Upper lobe of left lung (tissue), 4 donors: Measurements from ENCODE around the gene PLA2G15.

Experiments
- CTCF ChIP-seq, 6 experiments: fragments of 450-650 bp in 4 of 6; fragments of 200-600 bp in 2 of 6; sonication (generic) in 2 of 6; IDR thresholded peaks; one replicate each; pipeline ENCODE4 v1.5.1; 2016 to 2019; ENCODE audit warnings: antibody characterized with exemption in 6 of 6
- POLR2AphosphoS5 ChIP-seq, 2 donors: sonication (generic); formaldehyde crosslinking; IDR thresholded peaks; one replicate each; pipeline ENCODE4 v1.5.1; 2017; ENCODE audit warnings: antibody characterized with exemption in 2 of 2

GRCh38 chr16:68206245-68206644, 38.9 kb upstream of the PLA2G15 start:
- TF ChIP-seq POLR2AphosphoS5 (IDR thresholded peaks at IDR 0.05) (no peak), CTCF (IDR thresholded peaks at IDR 0.05) (no peak)
